Measurements from ENCODE around the gene SLC6A19.
"Not testable (repeated sequence)": the region's sequence is repeated elsewhere in the genome, so short reads cannot be mapped to it uniquely, and the experiment has no call there.

SLC6A19 gene

GRCh38 chr5:1226231-1226630 is 24.8 kb downstream of the SLC6A19 start:
- no peak for DNase-seq

- DNase-seq: no peak
These were observed 25.6 kb downstream of the SLC6A19 start for GRCh38 chr5:1226839-1227581.

- no peak for DNase-seq
These were observed 26.3 kb downstream of the SLC6A19 start for GRCh38 chr5:1227667-1228066.

- no peak for DNase-seq
These were observed 26.7 kb downstream of the SLC6A19 start for GRCh38 chr5:1228120-1228519.

GRCh38 chr5:1229023-1229422 is 27.6 kb downstream of the SLC6A19 start:
- not testable (repeated sequence) for DNase-seq

GRCh38 chr5:1229822-1230221 is 28.4 kb downstream of the SLC6A19 start:
- DNase-seq: no peak

- no peak for DNase-seq
These were observed 29.2 kb downstream of the SLC6A19 start for GRCh38 chr5:1230551-1230950.

GRCh38 chr5:1231354-1231905 is 30.0 kb downstream of the SLC6A19 start:
- DNase-seq: no peak

- DNase-seq: no peak
These were observed 31.4 kb downstream of the SLC6A19 start for GRCh38 chr5:1232780-1233179.

GRCh38 chr5:1235379-1235778 is 34.0 kb downstream of the SLC6A19 start:
- no peak for DNase-seq

GRCh38 chr5:1235838-1236237 is 34.4 kb downstream of the SLC6A19 start:
- DNase-seq: no peak

- no peak for DNase-seq
These were observed 38.3 kb downstream of the SLC6A19 start for GRCh38 chr5:1239505-1240251.

GRCh38 chr5:1240496-1241260 is 39.3 kb downstream of the SLC6A19 start:
- DNase-seq: no peak

GRCh38 chr5:1241509-1242080 is 40.2 kb downstream of the SLC6A19 start:
- no peak for DNase-seq

- no peak for DNase-seq
These were observed 41.5 kb downstream of the SLC6A19 start for GRCh38 chr5:1242733-1243486.

- no peak for DNase-seq
These were observed 42.2 kb downstream of the SLC6A19 start for GRCh38 chr5:1243487-1244130.

GRCh38 chr5:1244255-1244654 is 42.9 kb downstream of the SLC6A19 start:
- DNase-seq: no peak

GRCh38 chr5:1244976-1245375 is 43.6 kb downstream of the SLC6A19 start:
- DNase-seq: no peak

GRCh38 chr5:1245905-1246576 is 44.6 kb downstream of the SLC6A19 start:
- DNase-seq: no peak

- no peak for DNase-seq
These were observed 45.5 kb downstream of the SLC6A19 start for GRCh38 chr5:1246711-1247431.

Data from activated naive CD4-positive, alpha-beta T cell treated with Interleukin-2 at 50 U/mL for 16 hours (primary cell).